HG02938 (cell line): ENCODE data around the gene LRRFIP1.
"Not testable (repeated sequence)": the region's sequence is repeated elsewhere in the genome, so short reads cannot be mapped to it uniquely, and the experiment has no call there.

Experiments used
- ATAC-seq: cut with Tn5 transposase; IDR thresholded peaks from one replicate; pipeline ENCODE4 v1.9.1; 2021; ENCODE audit warnings: mild to moderate bottlenecking, moderate library complexity; ENCODE audit not compliant: unreplicated experiment

LRRFIP1 gene

GRCh38 chr2:237763812-237764211 is 136.4 kb downstream of the LRRFIP1 start:
- no peak for ATAC-seq

- not testable (repeated sequence) for ATAC-seq
Measured at GRCh38 chr2:237765122-237765521, 137.7 kb downstream of the LRRFIP1 start.

DNA sequence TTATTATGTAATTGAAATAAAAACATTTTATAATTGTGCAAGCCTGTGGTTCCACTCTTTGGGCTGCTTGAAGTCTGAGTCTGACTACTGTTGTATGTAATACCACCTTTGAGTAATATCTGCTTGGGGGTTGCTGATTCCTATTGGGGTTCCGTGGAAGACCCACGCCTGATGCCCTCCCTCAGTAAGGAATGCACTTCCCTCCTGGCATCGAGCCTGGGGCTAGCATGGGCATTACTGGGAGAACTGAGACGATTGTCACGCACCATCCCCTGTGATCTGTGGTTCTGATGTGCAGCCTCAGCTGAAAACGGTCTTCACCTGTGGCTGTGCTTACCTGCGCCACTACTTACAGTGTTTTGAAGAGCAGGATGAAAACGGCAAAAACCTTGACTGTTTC is 138.5 kb downstream of the LRRFIP1 start:
- no peak for ATAC-seq

DNA sequence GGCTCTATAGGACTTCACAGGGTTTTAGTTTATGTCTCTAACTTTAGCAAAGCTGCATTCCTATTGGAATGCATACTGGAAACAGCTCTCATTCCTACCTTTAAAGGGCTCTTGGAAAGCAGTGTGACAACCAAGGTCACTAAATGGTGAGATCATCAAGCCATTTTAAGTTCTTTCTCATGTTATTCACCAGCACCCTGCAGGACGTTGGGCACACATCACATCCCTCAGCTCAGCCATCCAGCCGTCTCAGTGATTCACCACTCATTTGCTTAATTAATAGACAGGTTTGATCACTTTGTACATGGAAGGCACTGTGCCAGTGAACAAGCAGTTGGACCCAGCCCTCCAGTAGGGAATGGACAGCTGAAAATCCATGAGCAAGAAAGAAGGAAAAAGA is 139.0 kb downstream of the LRRFIP1 start:
- no peak for ATAC-seq

GRCh38 chr2:237772513-237772912 is 145.1 kb downstream of the LRRFIP1 start:
- ATAC-seq, result no peak

- ATAC-seq, result no peak
Measured at GRCh38 chr2:237773826-237774225, 146.4 kb downstream of the LRRFIP1 start.

DNA sequence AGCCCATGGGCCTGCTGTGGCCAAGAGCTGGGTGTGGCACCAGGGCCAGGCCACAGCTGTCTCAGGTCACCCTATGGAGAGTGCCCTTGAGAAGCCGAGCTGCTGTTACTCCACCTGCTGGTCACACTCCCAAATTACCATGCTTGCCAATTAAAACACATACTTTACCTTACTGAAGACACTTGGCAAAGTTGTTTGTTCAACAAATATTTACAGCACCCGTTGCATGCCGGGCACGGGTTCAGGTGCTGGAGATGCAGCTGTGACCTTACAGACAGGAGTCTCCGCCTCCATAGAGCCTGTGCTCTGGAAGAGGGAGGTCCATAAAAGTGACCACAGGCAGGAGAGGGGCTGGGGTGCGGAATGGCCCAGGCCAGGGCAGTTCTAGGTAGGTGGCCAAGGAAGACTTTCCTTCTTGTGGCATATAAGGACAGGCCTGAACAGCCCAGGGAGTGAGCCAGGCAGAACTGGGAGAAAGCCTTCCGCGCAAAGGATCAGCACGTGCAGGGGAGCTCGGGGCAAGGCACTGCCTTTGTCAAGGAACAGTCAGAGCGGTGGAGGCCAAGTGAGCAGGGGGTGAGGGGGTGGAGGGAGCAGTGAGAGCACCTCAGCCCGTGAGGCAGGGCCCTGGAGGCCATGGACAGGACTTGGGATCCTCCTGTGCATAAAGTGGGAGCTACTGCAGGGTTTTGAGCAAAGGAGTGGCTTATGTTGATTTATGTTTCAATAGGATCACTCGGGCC is 147.6 kb downstream of the LRRFIP1 start:
- ATAC-seq, result no peak

DNA sequence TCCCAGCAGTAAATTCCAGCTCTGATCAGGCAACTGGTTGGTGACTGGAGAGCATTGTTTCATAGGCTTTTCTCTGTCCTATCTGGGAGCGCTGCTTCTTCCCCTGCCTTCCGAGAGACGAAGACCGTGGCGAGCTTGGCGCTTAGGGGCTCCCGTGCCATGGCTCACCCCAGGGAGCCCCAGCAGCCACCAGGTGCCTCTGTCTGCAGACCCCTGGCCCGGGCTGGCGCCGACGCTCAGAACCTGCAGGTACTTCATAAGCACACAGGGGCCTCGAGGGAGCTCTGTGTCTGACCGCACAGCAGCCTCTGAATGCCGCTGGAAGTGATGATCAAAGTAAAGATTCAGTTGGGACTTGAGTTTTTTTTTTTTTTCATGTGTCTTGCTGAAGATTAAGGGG is 152.1 kb downstream of the LRRFIP1 start:
- ATAC-seq, result no peak

DNA sequence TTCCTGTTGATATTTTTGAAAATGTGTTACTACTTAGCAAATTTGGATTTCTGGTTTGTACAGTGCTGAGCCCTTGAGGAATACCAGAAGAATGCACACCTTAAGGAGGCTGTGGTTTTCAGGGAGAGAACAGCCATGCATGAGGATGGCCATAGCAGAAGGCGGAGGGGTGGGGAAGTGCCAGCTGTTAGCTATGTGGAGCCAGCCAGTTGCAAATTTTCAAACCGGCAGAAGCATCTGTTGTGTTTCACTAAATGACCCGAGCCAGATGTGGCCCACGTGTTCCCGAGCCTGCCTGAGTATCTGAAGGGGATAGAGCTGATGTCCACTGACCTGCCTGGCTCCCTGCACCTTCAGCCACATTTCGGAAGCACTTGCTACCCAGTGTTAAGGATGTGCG is 154.8 kb downstream of the LRRFIP1 start:
- no peak for ATAC-seq

GRCh38 chr2:237783678-237784077 is 156.3 kb downstream of the LRRFIP1 start:
- not testable (repeated sequence) for ATAC-seq

DNA sequence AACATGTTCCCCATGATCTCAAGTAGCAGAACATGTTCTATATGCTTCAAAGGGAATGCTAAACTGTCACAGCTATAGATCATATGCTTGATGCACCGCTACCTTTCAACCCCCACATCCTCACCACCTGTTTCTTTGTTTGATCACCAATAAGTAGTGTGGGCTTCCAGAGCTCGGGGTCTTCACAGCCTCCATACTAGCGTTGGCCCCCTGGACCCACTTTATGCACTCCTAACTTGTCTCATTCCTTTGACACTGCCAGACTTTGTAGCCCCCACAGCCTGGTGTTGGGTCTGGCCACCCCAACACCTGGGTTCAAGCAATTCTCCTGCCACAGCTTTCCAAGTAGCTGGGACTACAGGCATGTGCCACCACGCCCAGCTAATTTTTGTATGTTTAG is 159.5 kb downstream of the LRRFIP1 start:
- no peak for ATAC-seq

DNA sequence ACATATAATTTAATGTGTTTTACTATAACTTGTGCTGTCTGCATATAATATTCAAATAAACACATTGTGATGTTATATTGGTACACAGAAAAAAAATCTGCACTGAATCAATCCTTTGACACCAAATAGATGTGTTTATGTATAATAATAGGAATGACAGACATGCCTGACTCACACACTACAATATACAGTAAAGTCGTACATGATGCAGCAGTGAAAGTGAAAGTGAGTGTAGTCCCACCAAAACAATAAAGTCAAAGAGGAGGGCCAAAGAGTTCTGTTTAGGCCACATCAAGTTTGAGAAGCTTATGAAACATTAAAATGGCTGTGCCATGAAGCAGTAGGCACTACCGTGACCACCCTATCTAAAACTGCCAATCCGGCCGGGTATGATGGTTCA is 163.0 kb downstream of the LRRFIP1 start:
- no peak for ATAC-seq

GRCh38 chr2:237791977-237792727 is 164.8 kb downstream of the LRRFIP1 start:
- no peak for ATAC-seq

DNA sequence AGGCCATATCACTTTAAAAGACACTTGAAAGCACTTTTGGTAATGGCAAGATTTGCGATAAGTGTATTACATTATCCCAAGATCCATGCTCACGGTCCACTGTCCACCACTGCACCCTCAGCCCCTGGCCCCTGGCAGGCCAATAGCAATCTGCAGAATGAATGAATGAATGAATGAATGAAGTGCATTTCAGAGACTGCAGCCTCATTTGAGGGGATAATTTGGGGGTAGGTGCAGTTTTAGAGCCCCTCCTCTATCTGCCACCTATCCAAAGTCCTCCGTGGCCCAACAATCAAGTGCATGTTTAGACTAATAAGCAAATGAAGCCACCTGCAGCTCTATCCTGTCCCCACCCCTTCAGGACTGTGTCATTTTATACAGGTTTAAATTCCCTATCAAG is 169.9 kb downstream of the LRRFIP1 start:
- no peak for ATAC-seq

DNA sequence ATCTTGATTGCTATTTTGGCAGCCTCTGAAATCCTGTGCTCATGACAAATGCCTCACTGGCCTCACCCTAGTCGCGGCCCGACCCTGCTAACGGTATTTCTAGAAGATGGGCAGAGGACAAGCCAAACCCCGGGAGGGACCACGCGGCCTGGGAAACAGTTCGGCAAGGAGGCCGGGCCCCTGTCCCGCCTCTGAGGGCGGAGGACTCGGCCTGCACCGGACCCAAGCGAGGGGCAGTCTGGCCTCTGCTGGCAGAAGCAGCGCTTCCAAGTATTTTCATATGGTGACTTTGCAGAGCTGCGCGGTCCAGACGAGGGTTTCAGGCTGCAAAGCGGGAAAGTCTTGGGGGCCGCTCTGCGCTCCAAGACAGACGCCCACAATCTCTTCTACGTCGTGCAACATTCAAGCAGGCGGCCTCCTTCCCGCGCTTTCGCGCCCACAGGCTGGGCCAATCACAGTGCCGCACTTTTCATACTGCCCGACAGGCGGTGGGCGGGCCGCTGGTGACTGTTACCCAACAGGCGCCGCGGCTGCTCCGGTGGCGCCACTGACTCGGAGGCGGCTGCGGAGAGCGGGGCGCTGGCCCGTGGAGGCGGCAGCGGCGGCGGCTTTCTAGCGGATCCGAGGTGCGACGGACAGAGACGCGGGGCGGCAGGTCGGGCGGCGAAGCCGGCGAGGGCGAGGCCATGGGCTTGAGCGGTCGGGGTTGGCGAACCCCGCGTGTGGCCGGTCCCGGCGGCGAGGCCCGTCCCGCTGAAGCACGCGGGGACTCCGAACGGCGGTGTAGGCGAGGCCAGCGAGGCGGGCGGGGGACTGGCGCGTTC is 171.1 kb downstream of the LRRFIP1 start, which contains the start of gene RBM44:
Gene RBM44, plus strand, starts transcription at position 544 of the 824 bp plus-strand sequence. CDS start 14,831 bp downstream, outside the sequence.
- ATAC-seq, result no peak

DNA sequence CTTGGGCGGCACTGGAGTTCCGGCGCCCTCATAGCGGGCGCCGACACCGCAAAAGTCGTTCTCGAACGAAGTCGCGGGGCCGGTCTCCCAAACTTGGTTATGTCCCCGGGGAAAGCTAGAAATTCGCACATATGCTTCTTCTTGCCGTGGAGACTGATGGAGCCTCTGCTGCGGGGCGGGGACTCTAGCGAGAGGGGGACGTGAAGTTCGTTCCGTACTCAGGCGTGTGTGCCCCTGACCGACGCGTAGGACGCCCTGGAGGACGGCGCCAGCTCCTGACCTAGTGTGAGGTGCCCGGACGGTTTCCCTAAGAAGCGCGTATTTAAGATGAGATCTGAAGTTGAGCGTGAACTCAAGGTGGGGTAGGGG is 171.7 kb downstream of the LRRFIP1 start:
- ATAC-seq, result no peak

GRCh38 chr2:237801466-237801865 is 174.1 kb downstream of the LRRFIP1 start:
- ATAC-seq, result no peak

DNA sequence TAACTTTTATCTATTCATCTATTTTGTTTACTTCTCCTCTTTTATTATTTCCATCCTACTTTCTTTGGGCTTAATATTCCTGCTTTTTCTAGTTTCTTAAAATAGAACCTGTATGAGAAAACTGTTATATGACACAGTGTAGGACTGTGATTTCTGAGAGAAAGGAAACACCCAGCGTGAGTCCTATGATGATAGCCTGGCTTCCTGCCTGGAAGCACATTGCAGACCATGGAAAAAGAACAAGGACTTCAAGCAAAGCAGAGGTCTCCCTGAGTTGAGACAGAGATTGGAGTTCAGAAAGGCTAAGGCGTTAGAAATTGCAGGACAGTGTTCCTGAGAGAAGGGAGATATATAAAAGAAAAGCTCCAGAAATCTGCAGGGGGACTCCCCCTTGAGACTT is 178.9 kb downstream of the LRRFIP1 start:
- no peak for ATAC-seq

DNA sequence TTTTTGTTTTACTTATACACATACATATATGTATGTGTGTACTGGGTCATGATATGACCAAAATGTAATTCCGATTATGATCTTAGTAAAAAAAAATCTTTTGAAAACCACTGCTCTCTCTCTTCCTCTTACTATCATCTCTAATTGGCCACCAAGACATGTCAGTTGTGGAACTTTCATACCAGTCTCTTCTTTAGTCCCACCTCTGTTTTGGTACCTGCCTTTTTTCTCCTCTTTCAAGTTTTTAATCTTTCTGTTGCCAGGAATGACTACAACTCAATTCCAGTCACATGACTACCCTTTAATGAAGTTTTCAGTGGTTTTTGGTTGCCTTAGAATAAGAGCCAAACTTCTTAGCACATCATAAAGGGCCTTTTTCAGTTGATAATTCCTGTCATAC is 188.2 kb downstream of the LRRFIP1 start:
- ATAC-seq, result no peak

GRCh38 chr2:237816531-237816930 is 189.1 kb downstream of the LRRFIP1 start:
- no peak for ATAC-seq

GRCh38 chr2:237818066-237818473 is 190.7 kb downstream of the LRRFIP1 start:
- ATAC-seq, result no peak
